ENCODE data around the gene ID1. TPM values are rescaled to one million over a fixed set of nuclear protein-coding genes. Genes with fewer than 3 reads are reported as not detected.

ID1 gene
- total and polyA plus RNA-seq, 10 of the 15 experiments (the other 5 are each of a cell fraction or from before 2014, with no cell fraction given), result 0.09 to 1.3 (median 0.47) TPM; not detected in 2

DNA sequence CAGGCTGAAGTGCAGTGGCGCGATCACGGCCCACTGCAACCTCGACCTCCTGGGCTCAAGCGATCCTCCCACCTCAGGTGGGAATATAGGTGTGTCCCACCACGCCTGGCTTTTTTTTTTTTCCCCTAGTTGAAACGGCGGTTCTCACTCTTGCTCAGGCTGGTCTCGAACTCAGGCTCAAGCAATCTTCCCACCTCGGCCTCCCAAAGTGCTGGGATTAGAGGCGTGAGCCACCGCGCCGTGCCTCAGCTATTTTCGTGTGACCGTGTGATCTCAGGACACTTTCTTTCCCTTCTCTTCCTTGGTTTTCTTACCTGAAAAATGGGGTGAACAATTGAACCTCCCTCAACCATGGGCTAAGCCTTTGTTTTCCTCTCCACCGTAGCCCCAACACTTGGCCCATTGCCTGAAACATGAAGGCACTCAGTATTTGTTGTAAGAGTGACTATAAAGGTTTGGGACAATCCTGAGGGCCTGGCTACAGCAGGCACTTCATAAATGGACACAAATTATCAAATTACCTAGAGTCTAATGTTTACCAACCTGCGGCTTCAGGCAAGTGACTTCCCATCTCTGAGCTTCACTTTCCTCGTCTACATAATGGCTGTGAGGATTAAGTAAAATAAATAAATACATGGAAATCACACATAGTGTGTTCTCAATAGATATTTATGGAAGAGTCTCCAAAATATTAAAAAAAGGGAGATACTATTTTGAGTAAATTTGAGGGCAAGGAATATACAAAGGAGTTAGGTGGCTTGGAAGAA, 31.4 kb upstream of the ID1 start:
- CTCF ChIA-PET, result interaction anchor here (0.6 to 29.1 kb wide), 8 partner anchors 12 to 295 kb away, joined by 3 to 958 read pairs (median 5); partner anchors contain the start of gene ID1
- DNase-seq (ENCODE audit: low read depth, low spot score), result no peak
- Histone ChIP-seq H2AFZ (ENCODE audit: control insufficient read depth, low read depth, low read length) (peak overlapping the region; percentile 78), H3K4me3 (peak overlapping the region; percentile 81), H3K27me3 (replicated peaks in 1 of 2; ENCODE audit: control insufficient read depth in 2 of 2, insufficient read depth in 2 of 2, low read length in 1 of 2) (no peaks in the 10 kb centered on the region; a peak in 1 of 4 replicates), H3K4me1 (ENCODE audit: control insufficient read depth, insufficient read depth, low read length) (peaks cover 12% of the 10 kb centered on the region), H3K79me2 (ENCODE audit: control insufficient read depth, insufficient read depth, low read length) (no peaks in the 10 kb centered on the region), H4K20me1 (ENCODE audit: control insufficient read depth, insufficient read depth) (no peaks in the 10 kb centered on the region), H3K9ac (ENCODE audit: control insufficient read depth, insufficient read depth, low read length) (peak overlapping the region; percentile 78), H3K9me3 (replicated peaks; ENCODE audit: control insufficient read depth, insufficient read depth, low read length) (no peaks in the 10 kb centered on the region), H3K4me2 (ENCODE audit: control insufficient read depth, insufficient read depth) (peak overlapping the region; percentile 99), H3K36me3 (ENCODE audit: control insufficient read depth in 2 of 2, insufficient read depth in 2 of 2, low read length in 1 of 2) (peaks cover 2 to 4% of the 10 kb centered on the region in 2 experiments; a peak in 1 of 4 replicates), H3K27ac (ENCODE audit: control insufficient read depth, insufficient read depth) (peak overlapping the region; percentile 55)
- no peak for FAIRE-seq
- POLR2A ChIA-PET, result interaction anchor here (0.6 to 1.7 kb wide), 7 partner anchors 11 to 112 kb away, joined by 4 to 16 read pairs (median 4); a partner anchor contains a TSS
- TSS peak; percentile 34 for BruUV-seq (replicated peaks)
- SMC1A ChIA-PET (ENCODE audit: uncharacterized antibody, unreplicated experiment), result interaction anchor here (0.8 to 10.3 kb wide), 6 partner anchors 10 to 39 kb away, joined by 3 to 108 read pairs (median 5); partner anchors contain the start of gene ID1
- WGBS (ENCODE audit: insufficient coverage, insufficient replicate concordance, low lambda C conversion rate, missing lambda C conversion rate), result 10% methylated on average over 19 of the region's 19 CpGs
- in situ Hi-C loops (cut with MboI) (loop anchor here (5.0 kb wide), 1 partner anchor 34 kb away; the partner anchor contains the start of gene ID1), intact Hi-C loops (cut with micrococcal nuclease; ENCODE audit: unreplicated experiment) (no loop called here)
- RAD21 ChIA-PET (ENCODE audit: unreplicated experiment), result interaction anchor here (0.9 to 2.7 kb wide), 8 partner anchors 14 to 150 kb away, joined by 3 to 48 read pairs (median 6); partner anchors contain the start of gene ID1
- ATAC-seq, result peak; percentile 5
- TF ChIP-seq, protein P1, sequence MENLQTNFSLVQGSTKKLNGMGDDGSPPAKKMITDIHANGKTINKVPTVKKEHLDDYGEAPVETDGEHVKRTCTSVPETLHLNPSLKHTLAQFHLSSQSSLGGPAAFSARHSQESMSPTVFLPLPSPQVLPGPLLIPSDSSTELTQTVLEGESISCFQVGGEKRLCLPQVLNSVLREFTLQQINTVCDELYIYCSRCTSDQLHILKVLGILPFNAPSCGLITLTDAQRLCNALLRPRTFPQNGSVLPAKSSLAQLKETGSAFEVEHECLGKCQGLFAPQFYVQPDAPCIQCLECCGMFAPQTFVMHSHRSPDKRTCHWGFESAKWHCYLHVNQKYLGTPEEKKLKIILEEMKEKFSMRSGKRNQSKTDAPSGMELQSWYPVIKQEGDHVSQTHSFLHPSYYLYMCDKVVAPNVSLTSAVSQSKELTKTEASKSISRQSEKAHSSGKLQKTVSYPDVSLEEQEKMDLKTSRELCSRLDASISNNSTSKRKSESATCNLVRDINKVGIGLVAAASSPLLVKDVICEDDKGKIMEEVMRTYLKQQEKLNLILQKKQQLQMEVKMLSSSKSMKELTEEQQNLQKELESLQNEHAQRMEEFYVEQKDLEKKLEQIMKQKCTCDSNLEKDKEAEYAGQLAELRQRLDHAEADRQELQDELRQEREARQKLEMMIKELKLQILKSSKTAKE (IDR thresholded peaks at IDR 0.05; ENCODE audit: low read depth, poor library complexity, severe bottlenecking), result no peak
- TF ChIP-seq, protein P2, sequence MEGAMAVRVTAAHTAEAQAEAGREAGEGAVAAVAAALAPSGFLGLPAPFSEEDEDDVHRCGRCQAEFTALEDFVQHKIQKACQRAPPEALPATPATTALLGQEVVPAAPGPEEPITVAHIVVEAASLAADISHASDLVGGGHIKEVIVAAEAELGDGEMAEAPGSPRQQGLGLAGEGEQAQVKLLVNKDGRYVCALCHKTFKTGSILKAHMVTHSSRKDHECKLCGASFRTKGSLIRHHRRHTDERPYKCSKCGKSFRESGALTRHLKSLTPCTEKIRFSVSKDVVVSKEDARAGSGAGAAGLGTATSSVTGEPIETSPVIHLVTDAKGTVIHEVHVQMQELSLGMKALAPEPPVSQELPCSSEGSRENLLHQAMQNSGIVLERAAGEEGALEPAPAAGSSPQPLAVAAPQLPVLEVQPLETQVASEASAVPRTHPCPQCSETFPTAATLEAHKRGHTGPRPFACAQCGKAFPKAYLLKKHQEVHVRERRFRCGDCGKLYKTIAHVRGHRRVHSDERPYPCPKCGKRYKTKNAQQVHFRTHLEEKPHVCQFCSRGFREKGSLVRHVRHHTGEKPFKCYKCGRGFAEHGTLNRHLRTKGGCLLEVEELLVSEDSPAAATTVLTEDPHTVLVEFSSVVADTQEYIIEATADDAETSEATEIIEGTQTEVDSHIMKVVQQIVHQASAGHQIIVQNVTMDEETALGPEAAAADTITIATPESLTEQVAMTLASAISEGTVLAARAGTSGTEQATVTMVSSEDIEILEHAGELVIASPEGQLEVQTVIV (IDR thresholded peaks at IDR 0.05; ENCODE audit: borderline replicate concordance, partially characterized antibody), result peak; percentile 16
- no peak for TF ChIP-seq NR2C1 (IDR thresholded peaks at IDR 0.05)
- TF ChIP-seq TCF3 (IDR thresholded peaks at IDR 0.05; ENCODE audit: borderline replicate concordance, insufficient read depth, low read depth, low read length), result no peak
- TF ChIP-seq, protein P3, sequence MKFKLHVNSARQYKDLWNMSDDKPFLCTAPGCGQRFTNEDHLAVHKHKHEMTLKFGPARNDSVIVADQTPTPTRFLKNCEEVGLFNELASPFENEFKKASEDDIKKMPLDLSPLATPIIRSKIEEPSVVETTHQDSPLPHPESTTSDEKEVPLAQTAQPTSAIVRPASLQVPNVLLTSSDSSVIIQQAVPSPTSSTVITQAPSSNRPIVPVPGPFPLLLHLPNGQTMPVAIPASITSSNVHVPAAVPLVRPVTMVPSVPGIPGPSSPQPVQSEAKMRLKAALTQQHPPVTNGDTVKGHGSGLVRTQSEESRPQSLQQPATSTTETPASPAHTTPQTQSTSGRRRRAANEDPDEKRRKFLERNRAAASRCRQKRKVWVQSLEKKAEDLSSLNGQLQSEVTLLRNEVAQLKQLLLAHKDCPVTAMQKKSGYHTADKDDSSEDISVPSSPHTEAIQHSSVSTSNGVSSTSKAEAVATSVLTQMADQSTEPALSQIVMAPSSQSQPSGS (IDR thresholded peaks at IDR 0.05; ENCODE audit: low read length), result no peak
- no peak for TF ChIP-seq NR2C2 (IDR thresholded peaks at IDR 0.05; ENCODE audit: borderline replicate concordance, control insufficient read depth, insufficient read length, low read depth)
- no peak for TF ChIP-seq DPF2 (IDR thresholded peaks at IDR 0.05)
- TF ChIP-seq IKZF1 (conservative IDR thresholded peaks at IDR 0.05), result no peak
- TF ChIP-seq, protein P4, sequence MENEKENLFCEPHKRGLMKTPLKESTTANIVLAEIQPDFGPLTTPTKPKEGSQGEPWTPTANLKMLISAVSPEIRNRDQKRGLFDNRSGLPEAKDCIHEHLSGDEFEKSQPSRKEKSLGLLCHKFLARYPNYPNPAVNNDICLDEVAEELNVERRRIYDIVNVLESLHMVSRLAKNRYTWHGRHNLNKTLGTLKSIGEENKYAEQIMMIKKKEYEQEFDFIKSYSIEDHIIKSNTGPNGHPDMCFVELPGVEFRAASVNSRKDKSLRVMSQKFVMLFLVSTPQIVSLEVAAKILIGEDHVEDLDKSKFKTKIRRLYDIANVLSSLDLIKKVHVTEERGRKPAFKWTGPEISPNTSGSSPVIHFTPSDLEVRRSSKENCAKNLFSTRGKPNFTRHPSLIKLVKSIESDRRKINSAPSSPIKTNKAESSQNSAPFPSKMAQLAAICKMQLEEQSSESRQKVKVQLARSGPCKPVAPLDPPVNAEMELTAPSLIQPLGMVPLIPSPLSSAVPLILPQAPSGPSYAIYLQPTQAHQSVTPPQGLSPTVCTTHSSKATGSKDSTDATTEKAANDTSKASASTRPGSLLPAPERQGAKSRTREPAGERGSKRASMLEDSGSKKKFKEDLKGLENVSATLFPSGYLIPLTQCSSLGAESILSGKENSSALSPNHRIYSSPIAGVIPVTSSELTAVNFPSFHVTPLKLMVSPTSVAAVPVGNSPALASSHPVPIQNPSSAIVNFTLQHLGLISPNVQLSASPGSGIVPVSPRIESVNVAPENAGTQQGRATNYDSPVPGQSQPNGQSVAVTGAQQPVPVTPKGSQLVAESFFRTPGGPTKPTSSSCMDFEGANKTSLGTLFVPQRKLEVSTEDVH (IDR thresholded peaks at IDR 0.05; ENCODE audit: low read depth, partially characterized antibody), result peak; percentile 34
- TF ChIP-seq ZNF207 (IDR thresholded peaks at IDR 0.05; ENCODE audit: borderline replicate concordance), result no peak
- no peak for TF ChIP-seq JUNB (IDR thresholded peaks at IDR 0.05)
- TF ChIP-seq FOXK2 (IDR thresholded peaks at IDR 0.05), result no peak; the same call in 1 of the 2 replicates
